Measurements from ENCODE around the gene VPS50. TPM values are rescaled to one million over a fixed set of nuclear protein-coding genes. Genes with fewer than 3 reads are reported as not detected.
"Not testable (repeated sequence)": the region's sequence is repeated elsewhere in the genome, so short reads cannot be mapped to it uniquely, and the experiment has no call there.

The VPS50 gene
- total and polyA plus RNA-seq, 4 donors: 4.0 to 18.2 (median 11.9) TPM

GRCh38 chr7:93332172-93332571, 100.0 kb downstream of the VPS50 start:
- no peak overlapping the region for H3K4me3 ChIP-seq (ENCODE audit: low read depth in 1 of 3, low read length in 3 of 3)
- no peaks in the 10 kb centered on the region for H3K9me3 ChIP-seq (ENCODE audit: control insufficient read depth in 4 of 4, low read length in 3 of 4)
- TF ChIP-seq JUND (IDR thresholded peaks at IDR 0.05): no peak
- TF ChIP-seq YY1 (IDR thresholded peaks at IDR 0.05): no peak
- TF ChIP-seq REST (IDR thresholded peaks at IDR 0.05): no peak
- TF ChIP-seq NR2F2 (IDR thresholded peaks at IDR 0.05): no peak
- TF ChIP-seq TAF1 (conservative IDR thresholded peaks at IDR 0.05): no peak
- TF ChIP-seq FOXA2 (IDR thresholded peaks at IDR 0.05): no peak
- TF ChIP-seq FOXA1 (IDR thresholded peaks at IDR 0.05): no peak
- TF ChIP-seq RAD21 (IDR thresholded peaks at IDR 0.05): no peak
- TF ChIP-seq EGR1 (IDR thresholded peaks at IDR 0.05; ENCODE audit: low read depth in 2 of 2): no peak
- no peak for TF ChIP-seq HNF4G (IDR thresholded peaks at IDR 0.05)
- no peak for TF ChIP-seq ZBTB33 (IDR thresholded peaks at IDR 0.05)
- no peak for TF ChIP-seq HNF4A (conservative IDR thresholded peaks at IDR 0.05)
- peaks cover 0 to 3% (median under 1%) of the 10 kb centered on the region in 4 donors for H3K36me3 ChIP-seq (ENCODE audit: control insufficient read depth in 4 of 4, insufficient read depth in 3 of 4, low read depth in 1 of 4, low read length in 3 of 4)
- WGBS: 89% methylated on average over 2 of the region's 2 CpGs
- H3K27ac ChIP-seq (ENCODE audit: low read depth in 1 of 2, low read length in 2 of 2): no peak overlapping the region
- DNase-seq (ENCODE audit: low spot score): no peak
- no peaks in the 10 kb centered on the region for H3K4me1 ChIP-seq (ENCODE audit: control insufficient read depth in 4 of 4, insufficient read depth in 4 of 4, low read length in 3 of 4)
- H3K27me3 ChIP-seq (ENCODE audit: control insufficient read depth in 4 of 4, insufficient read depth in 4 of 4, low read length in 3 of 4): no peaks in the 10 kb centered on the region
- H3K9ac ChIP-seq (ENCODE audit: low read depth in 1 of 2, low read length in 2 of 2): no peak overlapping the region

- Histone ChIP-seq H3K9ac (ENCODE audit: low read depth in 1 of 2, low read length in 2 of 2) (no peak overlapping the region), H3K27me3 (ENCODE audit: control insufficient read depth in 4 of 4, insufficient read depth in 4 of 4, low read length in 3 of 4) (no peaks in the 10 kb centered on the region), H3K9me3 (ENCODE audit: control insufficient read depth in 4 of 4, low read length in 3 of 4) (no peaks in the 10 kb centered on the region), H3K27ac (ENCODE audit: low read depth in 1 of 2, low read length in 2 of 2) (no peak overlapping the region), H3K4me3 (ENCODE audit: low read depth in 1 of 3, low read length in 3 of 3) (no peak overlapping the region), H3K36me3 (ENCODE audit: control insufficient read depth in 4 of 4, insufficient read depth in 3 of 4, low read depth in 1 of 4, low read length in 3 of 4) (peaks cover 0 to 11% (median 9%) of the 10 kb centered on the region in 4 donors), H3K4me1 (ENCODE audit: control insufficient read depth in 4 of 4, insufficient read depth in 4 of 4, low read length in 3 of 4) (no peaks in the 10 kb centered on the region)
- TF ChIP-seq ZBTB33 (IDR thresholded peaks at IDR 0.05) (no peak), RXRA (IDR thresholded peaks at IDR 0.05) (no peak)
- no peak for DNase-seq (ENCODE audit: low spot score)
- WGBS: 95% methylated on average over 2 of the region's 2 CpGs
These were observed 104.9 kb downstream of the VPS50 start for GRCh38 chr7:93337052-93337451.

- WGBS: 96% methylated on average over 13 of the region's 13 CpGs
- not testable (repeated sequence) for H3K4me3 ChIP-seq (ENCODE audit: low read depth in 1 of 3, low read length in 3 of 3); DNase-seq (ENCODE audit: low spot score); H3K27me3 ChIP-seq (ENCODE audit: control insufficient read depth in 4 of 4, insufficient read depth in 4 of 4, low read length in 3 of 4); H3K9ac ChIP-seq (ENCODE audit: low read depth in 1 of 2, low read length in 2 of 2); H3K27ac ChIP-seq (ENCODE audit: low read depth in 1 of 2, low read length in 2 of 2); H3K9me3 ChIP-seq (ENCODE audit: control insufficient read depth in 4 of 4, low read length in 3 of 4); H3K4me1 ChIP-seq (ENCODE audit: control insufficient read depth in 4 of 4, insufficient read depth in 4 of 4, low read length in 3 of 4)
- peaks cover 0 to 11% (median 6%) of the 10 kb centered on the region in 4 donors for H3K36me3 ChIP-seq (ENCODE audit: control insufficient read depth in 4 of 4, insufficient read depth in 3 of 4, low read depth in 1 of 4, low read length in 3 of 4)
These were observed 110.0 kb downstream of the VPS50 start for GRCh38 chr7:93342178-93342577.

All from liver (tissue), 9 donors.